ENCODE data around the gene SIGLEC8.

SIGLEC8 gene

DNA sequence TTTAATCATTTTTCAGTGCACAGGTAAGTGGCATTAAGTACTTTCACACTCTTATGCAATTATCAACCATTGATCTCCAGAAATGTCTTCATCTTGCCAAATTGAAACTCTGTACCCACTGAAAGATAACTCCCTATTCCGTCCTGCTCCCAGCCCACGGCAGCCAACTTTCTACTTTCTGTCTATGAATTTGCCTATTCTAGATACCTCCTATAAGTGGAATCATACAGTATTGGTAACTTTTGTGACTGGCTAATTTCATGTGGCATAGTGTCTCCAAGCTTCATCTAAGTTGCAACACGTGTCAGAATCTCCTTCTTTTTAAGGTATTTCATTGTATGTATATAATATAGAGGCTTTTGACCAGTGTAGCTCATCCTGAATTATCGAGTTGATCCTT is 14.4 kb upstream of the SIGLEC8 start:
- H3K36me3 ChIP-seq (ENCODE audit: insufficient read depth, insufficient read length, low read length), result no peaks in the 10 kb centered on the region
- H3K4me3 ChIP-seq (ENCODE audit: insufficient read length, low read depth), result no peak overlapping the region
- peaks cover 5% of the 10 kb centered on the region for H3K27me3 ChIP-seq (ENCODE audit: insufficient read depth, insufficient read length)
- DNase-seq (ENCODE audit: low read depth, low spot score), result no peak
- no peaks in the 10 kb centered on the region for H3K4me1 ChIP-seq (ENCODE audit: insufficient read depth, insufficient read length)
- no peaks in the 10 kb centered on the region for H3K9me3 ChIP-seq (ENCODE audit: insufficient read depth, low read length)
- TF ChIP-seq YY1 (IDR thresholded peaks at IDR 0.05; ENCODE audit: insufficient read depth, insufficient read length) (no peak), SUZ12 (IDR thresholded peaks at IDR 0.05; ENCODE audit: extremely low read depth, insufficient read depth, insufficient read length) (no peak), ZNF274 (IDR thresholded peaks at IDR 0.05; ENCODE audit: low read depth, low read length) (no peak)
- no peak overlapping the region for H3K9ac ChIP-seq (ENCODE audit: insufficient read length, low read depth)

- no peak overlapping the region for H3K4me3 ChIP-seq (ENCODE audit: insufficient read length, low read depth)
- no peak for DNase-seq (ENCODE audit: low read depth, low spot score)
- no peaks in the 10 kb centered on the region for H3K36me3 ChIP-seq (ENCODE audit: insufficient read depth, insufficient read length, low read length)
- H3K9me3 ChIP-seq (ENCODE audit: insufficient read depth, low read length), result no peaks in the 10 kb centered on the region
- H3K4me1 ChIP-seq (ENCODE audit: insufficient read depth, insufficient read length), result no peaks in the 10 kb centered on the region
- peaks cover 11% of the 10 kb centered on the region for H3K27me3 ChIP-seq (ENCODE audit: insufficient read depth, insufficient read length)
- TF ChIP-seq YY1 (IDR thresholded peaks at IDR 0.05; ENCODE audit: insufficient read depth, insufficient read length) (no peak), ZNF274 (IDR thresholded peaks at IDR 0.05; ENCODE audit: low read depth, low read length) (no peak), SUZ12 (IDR thresholded peaks at IDR 0.05; ENCODE audit: extremely low read depth, insufficient read depth, insufficient read length) (no peak)
- no peak overlapping the region for H3K9ac ChIP-seq (ENCODE audit: insufficient read length, low read depth)
These were observed 13.3 kb upstream of the SIGLEC8 start for GRCh38 chr19:51471527-51471926.

DNA sequence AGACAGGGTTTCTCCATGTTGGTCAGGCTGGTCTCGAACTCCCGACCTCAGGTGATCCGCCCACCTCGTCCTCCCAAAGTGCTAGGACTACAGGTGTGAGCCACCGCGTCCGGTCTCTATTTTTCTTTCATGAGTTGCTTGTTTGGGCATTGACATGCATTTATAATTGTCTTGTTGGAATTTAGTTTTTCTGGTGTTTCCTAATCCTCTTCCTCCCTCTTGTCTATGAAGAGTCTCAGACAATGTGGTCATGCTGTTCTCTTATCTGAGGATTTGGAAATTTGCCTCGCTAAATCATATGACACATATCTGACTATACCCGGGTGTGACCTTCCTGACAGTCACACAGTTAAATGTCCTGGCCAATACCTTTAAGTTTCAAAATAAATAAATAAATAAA is 12.7 kb upstream of the SIGLEC8 start:
- Histone ChIP-seq H3K27me3 (ENCODE audit: insufficient read depth, insufficient read length) (peaks cover 16% of the 10 kb centered on the region), H3K36me3 (ENCODE audit: insufficient read depth, insufficient read length, low read length) (no peaks in the 10 kb centered on the region), H3K4me1 (ENCODE audit: insufficient read depth, insufficient read length) (no peaks in the 10 kb centered on the region), H3K4me3 (ENCODE audit: insufficient read length, low read depth) (no peak overlapping the region), H3K9ac (ENCODE audit: insufficient read length, low read depth) (no peak overlapping the region), H3K9me3 (ENCODE audit: insufficient read depth, low read length) (no peaks in the 10 kb centered on the region)
- DNase-seq (ENCODE audit: low read depth, low spot score), result no peak
- TF ChIP-seq ZNF274 (IDR thresholded peaks at IDR 0.05; ENCODE audit: low read depth, low read length) (no peak), SUZ12 (IDR thresholded peaks at IDR 0.05; ENCODE audit: extremely low read depth, insufficient read depth, insufficient read length) (no peak), YY1 (IDR thresholded peaks at IDR 0.05; ENCODE audit: insufficient read depth, insufficient read length) (no peak)

DNA sequence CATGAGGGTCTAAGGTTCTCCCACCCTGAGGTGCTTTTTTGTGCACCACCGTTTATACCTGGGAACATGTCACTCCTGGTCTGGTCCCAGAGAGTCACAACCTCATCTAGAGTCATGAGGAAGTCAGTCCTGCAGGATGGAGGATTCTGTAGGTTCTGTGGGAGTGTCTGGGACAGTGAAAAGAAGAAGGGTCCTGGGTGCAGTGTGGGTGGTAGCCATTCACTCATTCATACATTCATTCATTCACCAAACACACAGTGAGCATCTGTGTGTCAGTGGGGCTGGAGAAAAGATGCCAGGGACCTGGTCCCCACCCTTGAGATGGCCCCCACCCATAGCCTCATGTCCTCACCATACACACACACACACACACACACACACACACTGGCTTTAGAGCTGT is 11.4 kb upstream of the SIGLEC8 start:
- H3K4me3 ChIP-seq (ENCODE audit: insufficient read length, low read depth), result no peak overlapping the region
- H3K9ac ChIP-seq (ENCODE audit: insufficient read length, low read depth), result no peak overlapping the region
- DNase-seq (ENCODE audit: low read depth, low spot score), result no peak
- no peaks in the 10 kb centered on the region for H3K4me1 ChIP-seq (ENCODE audit: insufficient read depth, insufficient read length)
- TF ChIP-seq YY1 (IDR thresholded peaks at IDR 0.05; ENCODE audit: insufficient read depth, insufficient read length), result no peak
- no peak for TF ChIP-seq ZNF274 (IDR thresholded peaks at IDR 0.05; ENCODE audit: low read depth, low read length)
- no peak for TF ChIP-seq SUZ12 (IDR thresholded peaks at IDR 0.05; ENCODE audit: extremely low read depth, insufficient read depth, insufficient read length)
- H3K36me3 ChIP-seq (ENCODE audit: insufficient read depth, insufficient read length, low read length), result no peaks in the 10 kb centered on the region
- H3K27me3 ChIP-seq (ENCODE audit: insufficient read depth, insufficient read length), result peaks cover 24% of the 10 kb centered on the region
- no peaks in the 10 kb centered on the region for H3K9me3 ChIP-seq (ENCODE audit: insufficient read depth, low read length)

DNA sequence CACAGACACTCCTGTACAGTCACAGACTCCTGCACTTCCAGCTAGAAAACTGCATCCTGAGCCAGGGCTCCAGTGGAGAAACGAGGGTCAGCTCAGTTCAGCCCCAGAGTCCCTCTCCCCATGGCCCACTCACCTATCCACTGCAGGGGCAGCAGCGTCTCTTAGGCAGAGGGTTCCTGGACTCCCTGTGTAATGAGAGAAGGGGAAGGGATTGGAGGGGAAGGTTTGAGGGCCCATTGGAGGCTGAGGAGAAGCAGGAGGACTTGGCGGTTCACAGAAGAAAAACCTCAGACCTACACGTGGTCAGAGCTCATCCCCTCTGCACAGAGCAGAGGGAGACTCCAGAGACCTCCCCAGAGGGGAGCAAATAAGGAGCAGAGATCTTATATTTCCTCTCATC is 10.9 kb upstream of the SIGLEC8 start:
- H3K4me1 ChIP-seq (ENCODE audit: insufficient read depth, insufficient read length), result no peaks in the 10 kb centered on the region
- H3K4me3 ChIP-seq (ENCODE audit: insufficient read length, low read depth), result no peak overlapping the region
- no peaks in the 10 kb centered on the region for H3K36me3 ChIP-seq (ENCODE audit: insufficient read depth, insufficient read length, low read length)
- DNase-seq (ENCODE audit: low read depth, low spot score), result no peak
- H3K27me3 ChIP-seq (ENCODE audit: insufficient read depth, insufficient read length), result peaks cover 28% of the 10 kb centered on the region
- H3K9me3 ChIP-seq (ENCODE audit: insufficient read depth, low read length), result no peaks in the 10 kb centered on the region
- H3K9ac ChIP-seq (ENCODE audit: insufficient read length, low read depth), result no peak overlapping the region
- TF ChIP-seq SUZ12 (IDR thresholded peaks at IDR 0.05; ENCODE audit: extremely low read depth, insufficient read depth, insufficient read length) (no peak), ZNF274 (IDR thresholded peaks at IDR 0.05; ENCODE audit: low read depth, low read length) (no peak), YY1 (IDR thresholded peaks at IDR 0.05; ENCODE audit: insufficient read depth, insufficient read length) (no peak)

DNA sequence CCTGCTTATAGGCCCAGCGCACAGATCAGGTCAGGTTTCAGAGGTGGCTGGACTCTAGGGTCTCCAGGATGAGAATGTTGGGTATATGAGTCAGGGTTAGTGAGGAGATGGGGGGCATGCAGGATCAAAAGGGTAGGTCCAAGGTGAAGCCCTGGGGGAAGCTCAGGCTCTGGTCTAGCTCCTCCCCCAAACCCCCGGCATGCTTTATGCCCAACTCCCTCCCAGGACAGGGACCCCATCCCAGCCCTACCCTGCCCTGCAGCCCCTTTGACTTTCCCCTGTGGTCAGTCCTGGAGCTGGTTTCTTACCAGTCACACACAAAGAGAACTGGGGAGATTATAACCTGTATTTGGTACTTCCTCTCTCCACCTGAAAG is 10.3 kb upstream of the SIGLEC8 start:
- no peaks in the 10 kb centered on the region for H3K4me1 ChIP-seq (ENCODE audit: insufficient read depth, insufficient read length)
- peaks cover 28% of the 10 kb centered on the region for H3K27me3 ChIP-seq (ENCODE audit: insufficient read depth, insufficient read length)
- H3K4me3 ChIP-seq (ENCODE audit: insufficient read length, low read depth), result no peak overlapping the region
- no peaks in the 10 kb centered on the region for H3K9me3 ChIP-seq (ENCODE audit: insufficient read depth, low read length)
- no peak for DNase-seq (ENCODE audit: low read depth, low spot score)
- no peak overlapping the region for H3K9ac ChIP-seq (ENCODE audit: insufficient read length, low read depth)
- TF ChIP-seq SUZ12 (IDR thresholded peaks at IDR 0.05; ENCODE audit: extremely low read depth, insufficient read depth, insufficient read length) (no peak), YY1 (IDR thresholded peaks at IDR 0.05; ENCODE audit: insufficient read depth, insufficient read length) (no peak), ZNF274 (IDR thresholded peaks at IDR 0.05; ENCODE audit: low read depth, low read length) (no peak)
- no peaks in the 10 kb centered on the region for H3K36me3 ChIP-seq (ENCODE audit: insufficient read depth, insufficient read length, low read length)

- Histone ChIP-seq H3K9ac (ENCODE audit: insufficient read length, low read depth) (no peak overlapping the region), H3K4me3 (ENCODE audit: insufficient read length, low read depth) (no peak overlapping the region), H3K9me3 (ENCODE audit: insufficient read depth, low read length) (no peaks in the 10 kb centered on the region), H3K36me3 (ENCODE audit: insufficient read depth, insufficient read length, low read length) (no peaks in the 10 kb centered on the region), H3K27me3 (ENCODE audit: insufficient read depth, insufficient read length) (peaks cover 28% of the 10 kb centered on the region), H3K4me1 (ENCODE audit: insufficient read depth, insufficient read length) (no peaks in the 10 kb centered on the region)
- TF ChIP-seq SUZ12 (IDR thresholded peaks at IDR 0.05; ENCODE audit: extremely low read depth, insufficient read depth, insufficient read length), result no peak
- no peak for TF ChIP-seq YY1 (IDR thresholded peaks at IDR 0.05; ENCODE audit: insufficient read depth, insufficient read length)
- no peak for TF ChIP-seq ZNF274 (IDR thresholded peaks at IDR 0.05; ENCODE audit: low read depth, low read length)
- no peak for DNase-seq (ENCODE audit: low read depth, low spot score)
These were observed 9.8 kb upstream of the SIGLEC8 start for GRCh38 chr19:51467864-51468544.

Measured in NT2/D1 (cell line).